Sigmoid colon (tissue), 7 donors: ENCODE results near the gene THSD7B. TPM values are rescaled to one million over a fixed set of nuclear protein-coding genes. Genes with fewer than 3 reads are reported as not detected.

Experiments used
- DNase-seq: peaks from one replicate; pipeline ENCODE4 v3.0.0-alpha.2; 2019
- H3K27ac ChIP-seq, 4 donors: fragments of 200-600 bp; sonication (generic); one replicate each; pipeline ENCODE4 v1.5.1; 2016 to 2019; ENCODE audit warnings: mild to moderate bottlenecking in 1 of 4
- H3K27me3 ChIP-seq, 3 donors: fragments of 200-600 bp; sonication (generic); one replicate each; pipeline ENCODE4 v1.5.1; 2019; ENCODE audit warnings: mild to moderate bottlenecking in 1 of 3
- H3K36me3 ChIP-seq, 4 donors: fragments of 200-600 bp; sonication (generic); one replicate each; pipeline ENCODE4 v1.5.1; 2016 to 2019
- H3K4me1 ChIP-seq, 4 donors: fragments of 200-600 bp; sonication (generic); one replicate each; pipeline ENCODE4 v1.5.1; 2017 to 2019
- H3K4me3 ChIP-seq, 4 donors: fragments of 200-600 bp; sonication (generic); one replicate each; pipeline ENCODE4 v1.5.1; 2017 to 2019; ENCODE audit warnings: mild to moderate bottlenecking in 2 of 4, moderate library complexity in 1 of 4
- H3K9me3 ChIP-seq, 4 donors: fragments of 200-600 bp in 3 of 4; sonication (generic) in 3 of 4; one replicate each; pipeline versions ENCODE4 v1.5.1 to v1.6.1; 2013 to 2019
- EP300 ChIP-seq, 4 donors: sonication (generic); formaldehyde crosslinking; IDR thresholded peaks; one replicate each; pipeline ENCODE4 v1.6.1; 2017; ENCODE audit warnings: antibody characterized with exemption in 4 of 4
- POLR2A ChIP-seq, 2 donors: fragments of 450-650 bp; IDR thresholded peaks; one replicate each; pipeline ENCODE4 v1.6.1; 2016; ENCODE audit warnings: antibody characterized with exemption in 2 of 2, mild to moderate bottlenecking in 2 of 2, moderate library complexity in 2 of 2
- POLR2AphosphoS5 ChIP-seq, 4 donors: sonication (generic); formaldehyde crosslinking; IDR thresholded peaks; one replicate each; pipeline ENCODE4 v1.6.1; 2017; ENCODE audit warnings: antibody characterized with exemption in 4 of 4
- WGBS, 2 donors: extraction: QIAGEN DNeasy Blood & Tissue Kit; methylation state at CpG; one replicate each; pipeline ENCODE4 v1.1.7; 2013; 5-methylcytosine and 5-hydroxymethylcytosine counted together
- intact Hi-C: fragments of 100-400 bp; cut with DNase I; formaldehyde crosslinking; loops from one replicate; pipeline ENCODE4 v1.15.1; 2023
- polyA plus RNA-seq, 3 donors: library from polyadenylated mRNA; stranded (reverse); fragments of 200-250 nt; gene quantifications; one replicate each; pipeline ENCODE4 v1.2.3, GENCODE V29; 2013
- total RNA-seq, 4 donors: library from RNA; depleted of rRNA; stranded (reverse); fragments of >200 nt; gene quantifications; one replicate each; pipeline ENCODE4 v1.1.0, GENCODE V29; 2016
- TF ChIP-seq, protein P1 (sequence below), 4 experiments: fragments of 450-650 bp in 3 of 4; fragments of 200-600 bp in 1 of 4; IDR thresholded peaks; one replicate each; pipeline ENCODE4 v1.5.1; 2016 to 2019; ENCODE audit warnings: antibody characterized with exemption in 4 of 4, mild to moderate bottlenecking in 3 of 4, moderate library complexity in 2 of 4
- donor health status: healthy with polysubstance abuse.
- donor health status: Bipolar disorder and iron deficiency.
- donor health status: healthy.

Gene THSD7B
- total and polyA plus RNA-seq, 7 donors = 0.16 to 0.83 (median 0.27) TPM; not detected in 2

DNA sequence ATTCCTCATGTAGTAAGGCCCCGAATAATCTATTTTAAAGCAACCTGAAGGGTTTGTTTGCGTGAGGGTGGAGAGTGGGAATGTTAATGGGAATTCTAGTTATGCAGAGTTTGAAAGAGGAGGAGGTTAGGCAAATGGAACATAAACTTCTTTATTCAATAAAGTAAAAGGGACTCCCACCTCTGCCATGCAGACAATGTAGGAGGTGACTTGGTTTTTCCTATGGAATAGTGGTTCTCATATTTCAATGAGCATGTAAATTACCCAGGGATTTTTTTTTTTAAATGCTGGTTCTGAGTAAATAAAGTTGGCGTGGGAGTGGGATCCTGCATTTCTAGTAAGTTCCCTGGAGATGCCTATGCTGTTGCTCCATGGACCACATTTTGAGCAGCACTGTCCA, 367.9 kb downstream of the THSD7B start:
- Histone ChIP-seq H3K9me3 (no peaks in the 10 kb centered on the region), H3K27me3 (no peaks in the 10 kb centered on the region), H3K4me3 (no peak overlapping the region), H3K4me1 (no peaks in the 10 kb centered on the region), H3K36me3 (no peaks in the 10 kb centered on the region), H3K27ac (no peak overlapping the region)
- 72 to 86% methylated on average over 3 of the region's 3 CpGs for WGBS, 2 donors
- TF ChIP-seq POLR2A (IDR thresholded peaks at IDR 0.05) (no peak), POLR2AphosphoS5 (IDR thresholded peaks at IDR 0.05) (no peak), EP300 (IDR thresholded peaks at IDR 0.05) (no peak)
- TF ChIP-seq, protein P1, sequence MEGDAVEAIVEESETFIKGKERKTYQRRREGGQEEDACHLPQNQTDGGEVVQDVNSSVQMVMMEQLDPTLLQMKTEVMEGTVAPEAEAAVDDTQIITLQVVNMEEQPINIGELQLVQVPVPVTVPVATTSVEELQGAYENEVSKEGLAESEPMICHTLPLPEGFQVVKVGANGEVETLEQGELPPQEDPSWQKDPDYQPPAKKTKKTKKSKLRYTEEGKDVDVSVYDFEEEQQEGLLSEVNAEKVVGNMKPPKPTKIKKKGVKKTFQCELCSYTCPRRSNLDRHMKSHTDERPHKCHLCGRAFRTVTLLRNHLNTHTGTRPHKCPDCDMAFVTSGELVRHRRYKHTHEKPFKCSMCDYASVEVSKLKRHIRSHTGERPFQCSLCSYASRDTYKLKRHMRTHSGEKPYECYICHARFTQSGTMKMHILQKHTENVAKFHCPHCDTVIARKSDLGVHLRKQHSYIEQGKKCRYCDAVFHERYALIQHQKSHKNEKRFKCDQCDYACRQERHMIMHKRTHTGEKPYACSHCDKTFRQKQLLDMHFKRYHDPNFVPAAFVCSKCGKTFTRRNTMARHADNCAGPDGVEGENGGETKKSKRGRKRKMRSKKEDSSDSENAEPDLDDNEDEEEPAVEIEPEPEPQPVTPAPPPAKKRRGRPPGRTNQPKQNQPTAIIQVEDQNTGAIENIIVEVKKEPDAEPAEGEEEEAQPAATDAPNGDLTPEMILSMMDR (IDR thresholded peaks at IDR 0.05) = no peak
- intact Hi-C loops = no loop called here
- DNase-seq = no peak

DNA sequence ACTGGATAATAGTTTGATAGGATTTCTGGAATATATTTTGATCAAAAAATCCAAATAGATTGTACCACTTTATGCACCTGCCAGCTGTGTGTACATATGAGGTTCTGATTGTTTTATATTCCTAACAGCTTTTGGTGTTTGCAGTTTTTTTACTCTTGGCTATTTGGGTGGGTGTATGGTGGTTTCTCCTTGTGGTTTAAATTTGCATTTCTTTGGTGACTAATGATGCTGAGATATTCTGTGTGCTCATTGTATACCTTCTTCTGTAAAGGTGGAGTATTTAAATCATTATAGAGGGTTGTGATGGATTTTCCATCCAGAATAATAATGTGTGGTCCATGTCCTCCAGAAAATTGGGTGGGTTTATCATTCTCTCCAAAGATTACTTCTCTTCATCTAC, 372.9 kb downstream of the THSD7B start:
- intact Hi-C loops = no loop called here
- no peaks in the 10 kb centered on the region for H3K4me1 ChIP-seq
- no peak overlapping the region for H3K4me3 ChIP-seq
- DNase-seq = no peak
- H3K27ac ChIP-seq = no peak overlapping the region
- H3K9me3 ChIP-seq = no peaks in the 10 kb centered on the region
- H3K36me3 ChIP-seq = no peaks in the 10 kb centered on the region
- no peaks in the 10 kb centered on the region for H3K27me3 ChIP-seq
- no peak for TF ChIP-seq POLR2A (IDR thresholded peaks at IDR 0.05)
- TF ChIP-seq, protein P1 (IDR thresholded peaks at IDR 0.05) = no peak
- no peak for TF ChIP-seq EP300 (IDR thresholded peaks at IDR 0.05)
- TF ChIP-seq POLR2AphosphoS5 (IDR thresholded peaks at IDR 0.05) = no peak

DNA sequence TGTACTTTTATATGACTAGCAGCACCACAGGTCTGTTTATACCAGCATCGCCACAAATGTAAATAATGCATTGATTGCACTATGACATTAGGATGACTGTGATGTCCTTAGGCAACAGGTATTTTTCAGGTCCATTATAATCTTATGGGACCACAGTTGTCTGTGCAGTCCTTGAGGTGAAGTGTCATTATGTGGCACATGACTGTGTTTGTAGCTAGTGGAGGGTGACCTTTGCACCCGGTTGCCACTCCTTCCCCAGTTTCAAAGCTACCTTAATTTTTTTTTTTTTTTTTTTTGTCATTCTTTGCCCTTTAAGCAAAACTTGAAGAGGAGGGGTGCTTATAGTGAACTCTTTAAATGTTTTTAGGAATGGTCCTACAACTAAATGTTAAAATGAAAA, 386.4 kb downstream of the THSD7B start:
- Histone ChIP-seq H3K4me1 (no peaks in the 10 kb centered on the region), H3K27me3 (no peaks in the 10 kb centered on the region), H3K36me3 (no peaks in the 10 kb centered on the region), H3K9me3 (no peaks in the 10 kb centered on the region), H3K27ac (no peak overlapping the region), H3K4me3 (no peak overlapping the region)
- 17 to 67% methylated on average over 2 of the region's 2 CpGs for WGBS, 2 donors
- no peak for DNase-seq
- intact Hi-C loops = no loop called here
- TF ChIP-seq POLR2AphosphoS5 (IDR thresholded peaks at IDR 0.05) = no peak
- no peak for TF ChIP-seq EP300 (IDR thresholded peaks at IDR 0.05)
- no peak for TF ChIP-seq POLR2A (IDR thresholded peaks at IDR 0.05)
- TF ChIP-seq, protein P1 (IDR thresholded peaks at IDR 0.05) = no peak

DNA sequence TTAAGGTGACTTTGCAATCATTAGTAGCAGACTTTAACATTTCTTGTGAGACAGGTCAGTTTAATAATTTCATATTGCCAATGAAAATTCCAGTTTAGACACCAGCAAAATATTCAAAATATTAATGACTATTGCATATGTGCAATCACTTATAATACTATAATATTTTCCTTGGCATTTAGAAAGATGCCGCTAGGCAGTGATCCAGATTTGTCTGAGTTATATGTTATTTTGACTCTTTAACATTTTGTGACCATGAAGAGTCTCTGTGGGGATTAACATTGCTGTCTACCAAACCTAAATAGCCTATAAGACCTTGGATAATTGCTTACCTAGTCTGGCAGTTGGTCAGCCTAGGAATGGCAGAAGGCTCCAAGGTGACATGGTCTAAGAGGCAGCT, 389.6 kb downstream of the THSD7B start:
- TF ChIP-seq, protein P1 (IDR thresholded peaks at IDR 0.05) = no peak
- TF ChIP-seq POLR2A (IDR thresholded peaks at IDR 0.05) = no peak
- no peak for TF ChIP-seq EP300 (IDR thresholded peaks at IDR 0.05)
- no peak for TF ChIP-seq POLR2AphosphoS5 (IDR thresholded peaks at IDR 0.05)
- intact Hi-C loops = no loop called here
- WGBS, 2 donors = 93 to 94% methylated on average over 1 of the region's 1 CpG

DNA sequence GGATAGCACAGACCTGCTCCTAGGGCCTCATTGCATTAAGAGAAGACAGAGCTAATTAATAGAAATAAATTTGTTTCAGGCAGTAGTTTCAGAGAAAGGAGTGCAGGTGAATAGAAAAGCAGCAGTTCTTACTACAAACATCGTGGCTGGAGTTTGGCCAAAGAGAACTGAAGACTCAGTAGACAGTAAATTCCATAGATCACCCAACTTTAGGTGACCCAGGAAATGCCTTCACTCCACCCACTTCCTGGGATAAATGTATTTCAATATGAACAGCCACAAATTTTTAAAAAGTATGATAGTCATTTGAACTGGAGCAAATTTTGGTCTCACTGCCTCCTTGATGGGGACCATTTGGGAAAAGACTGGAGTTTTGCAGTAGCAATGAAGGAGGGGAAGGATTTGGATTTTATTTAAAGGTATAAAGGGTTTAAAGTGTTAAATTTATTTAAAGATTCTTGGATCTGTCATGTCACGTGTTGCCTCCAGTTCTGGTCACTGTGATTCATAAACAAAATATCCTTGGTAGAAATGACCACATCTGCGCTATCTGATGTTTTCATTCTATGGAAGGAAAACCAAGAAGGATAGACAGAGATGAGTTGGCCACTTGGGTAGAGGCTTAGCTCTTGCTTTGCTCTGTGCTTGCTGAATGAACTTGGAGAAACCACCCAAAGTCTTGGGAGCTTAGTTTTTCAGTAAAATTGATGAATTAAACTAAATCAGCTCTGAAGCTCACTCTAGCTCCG, 390.2 kb downstream of the THSD7B start:
- Histone ChIP-seq H3K27me3 (no peaks in the 10 kb centered on the region), H3K36me3 (no peaks in the 10 kb centered on the region), H3K4me3 (no peak overlapping the region), H3K27ac (no peak overlapping the region), H3K9me3 (no peaks in the 10 kb centered on the region), H3K4me1 (no peaks in the 10 kb centered on the region)
- intact Hi-C loops = no loop called here
- TF ChIP-seq POLR2AphosphoS5 (IDR thresholded peaks at IDR 0.05) (no peak), EP300 (IDR thresholded peaks at IDR 0.05) (no peak)
- DNase-seq = no peak
- 81 to 87% methylated on average over 4 of the region's 4 CpGs for WGBS, 2 donors

More for the DNA sequence above, 389.6 kb downstream of the THSD7B start:
- no peaks in the 10 kb centered on the region for H3K4me1 ChIP-seq
- H3K27me3 ChIP-seq = no peaks in the 10 kb centered on the region
- no peak for DNase-seq
- no peak overlapping the region for H3K4me3 ChIP-seq
- no peak overlapping the region for H3K27ac ChIP-seq
- H3K36me3 ChIP-seq = no peaks in the 10 kb centered on the region
- no peaks in the 10 kb centered on the region for H3K9me3 ChIP-seq
